ENCODE data around the gene GDPD3. TPM values are rescaled to one million over a fixed set of nuclear protein-coding genes. Genes with fewer than 3 reads are reported as not detected.

The GDPD3 gene
- total RNA-seq, 1 experiment from 2014 or later = 3.8 TPM

DNA sequence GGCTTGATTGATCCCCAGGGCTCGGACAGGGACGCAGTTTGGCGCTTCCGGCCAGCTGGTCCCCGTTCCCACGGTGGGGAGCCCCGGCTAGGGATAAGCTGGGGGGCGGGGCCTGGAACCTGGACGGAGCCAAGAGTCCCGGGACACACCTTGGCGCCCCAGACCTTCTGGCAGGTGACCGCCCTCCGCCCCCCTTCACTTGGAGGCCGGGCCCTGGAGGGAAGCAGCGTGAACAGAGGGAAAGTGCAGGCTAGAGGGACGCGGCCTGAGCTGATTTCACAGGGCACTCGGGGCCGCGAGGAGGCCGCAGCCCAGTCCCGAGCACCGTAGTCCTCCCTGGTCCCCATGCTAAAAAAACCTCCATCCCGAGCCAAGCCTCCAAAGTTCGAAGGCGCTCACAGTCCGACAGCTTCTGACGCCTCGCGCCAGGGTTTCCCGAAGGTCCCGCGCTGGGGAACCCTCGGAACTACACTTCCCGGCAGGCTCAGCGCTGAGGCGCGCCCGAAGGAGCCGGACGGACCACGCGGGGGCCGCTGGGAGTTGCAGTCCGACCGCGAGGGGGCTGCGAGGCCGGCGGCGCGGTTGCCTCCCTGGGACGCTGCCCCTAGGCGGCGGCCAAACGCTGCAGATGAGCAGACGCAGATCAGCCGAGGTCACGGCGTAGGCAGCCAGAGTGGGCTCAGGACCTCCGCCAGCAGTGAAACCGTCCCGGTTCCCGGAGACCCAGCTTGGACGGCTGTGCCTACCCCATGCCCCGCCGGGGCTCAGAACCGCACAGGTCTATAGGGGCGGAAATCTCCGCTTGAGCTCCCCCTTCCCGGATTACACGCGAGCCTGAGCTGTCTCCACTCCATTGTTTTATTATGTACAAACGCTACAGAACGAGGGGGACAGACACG is 21.6 kb downstream of the GDPD3 start, which contains the start of gene TBX6:
Gene TBX6, minus strand, starts transcription at position 451 of the 899 bp plus-strand sequence. CDS start 731 bp downstream, outside the sequence.
- no peaks in the 10 kb centered on the region for H3K79me2 ChIP-seq (ENCODE audit: insufficient read depth, low read length)
- peak within 1 kb of the TSS; percentile 77 to 90 for H3K4me3 Mint-ChIP-seq
- H2BK5ac ChIP-seq (ENCODE audit: insufficient read length, low read length) = peak within 1 kb of the TSS; percentile 18
- no CpG with 5 or more reads among the region's 76 CpGs for WGBS (ENCODE audit: extremely low coverage, insufficient read length, low lambda C conversion rate)
- H3K4me2 ChIP-seq (ENCODE audit: insufficient read depth, insufficient read length, low read length) = peak within 1 kb of the TSS; percentile 78
- H3K4ac ChIP-seq (ENCODE audit: low read depth, low read length) = no peak within 1 kb of the TSS
- H3K36me3 Mint-ChIP-seq (ENCODE audit: insufficient read depth in 1 of 3, low read depth in 3 of 3) = peaks cover 12 to 25% (median 21%) of the 10 kb centered on the region in 3 experiments
- no peak within 1 kb of the TSS for H3K18ac ChIP-seq (ENCODE audit: insufficient read length, low read depth, low read length)
- TF ChIP-seq, protein P1, sequence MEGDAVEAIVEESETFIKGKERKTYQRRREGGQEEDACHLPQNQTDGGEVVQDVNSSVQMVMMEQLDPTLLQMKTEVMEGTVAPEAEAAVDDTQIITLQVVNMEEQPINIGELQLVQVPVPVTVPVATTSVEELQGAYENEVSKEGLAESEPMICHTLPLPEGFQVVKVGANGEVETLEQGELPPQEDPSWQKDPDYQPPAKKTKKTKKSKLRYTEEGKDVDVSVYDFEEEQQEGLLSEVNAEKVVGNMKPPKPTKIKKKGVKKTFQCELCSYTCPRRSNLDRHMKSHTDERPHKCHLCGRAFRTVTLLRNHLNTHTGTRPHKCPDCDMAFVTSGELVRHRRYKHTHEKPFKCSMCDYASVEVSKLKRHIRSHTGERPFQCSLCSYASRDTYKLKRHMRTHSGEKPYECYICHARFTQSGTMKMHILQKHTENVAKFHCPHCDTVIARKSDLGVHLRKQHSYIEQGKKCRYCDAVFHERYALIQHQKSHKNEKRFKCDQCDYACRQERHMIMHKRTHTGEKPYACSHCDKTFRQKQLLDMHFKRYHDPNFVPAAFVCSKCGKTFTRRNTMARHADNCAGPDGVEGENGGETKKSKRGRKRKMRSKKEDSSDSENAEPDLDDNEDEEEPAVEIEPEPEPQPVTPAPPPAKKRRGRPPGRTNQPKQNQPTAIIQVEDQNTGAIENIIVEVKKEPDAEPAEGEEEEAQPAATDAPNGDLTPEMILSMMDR (conservative IDR thresholded peaks at IDR 0.05) = peak; percentile 54; the same call in 2 of the 3 replicates
- peaks cover 4% of the 10 kb centered on the region in 2 experiments; a peak in 4 of 5 replicates for H3K9me3 Mint-ChIP-seq
- no peak within 1 kb of the TSS for H2AK5ac ChIP-seq (ENCODE audit: insufficient read length, low read length)
- H3K56ac ChIP-seq (ENCODE audit: insufficient read length, low read depth, low read length) = no peak within 1 kb of the TSS
- H2BK120ac ChIP-seq (ENCODE audit: low read depth, low read length, poor library complexity, severe bottlenecking) = no peak within 1 kb of the TSS
- peaks cover 7% of the 10 kb centered on the region for H3K27me3 Mint-ChIP-seq (ENCODE audit: low read depth)
- peaks cover 13% of the 10 kb centered on the region for H3K23me2 ChIP-seq (ENCODE audit: insufficient read length, low read depth, low read length, poor library complexity, severe bottlenecking)
- no peak within 1 kb of the TSS for H3T11ph ChIP-seq (ENCODE audit: low read length)
- H2BK20ac ChIP-seq (ENCODE audit: low read depth, low read length, poor library complexity, severe bottlenecking) = no peak within 1 kb of the TSS
- H3K79me1 ChIP-seq (ENCODE audit: insufficient read depth, low read depth, low read length, poor library complexity, severe bottlenecking) = no peaks in the 10 kb centered on the region
- no peak within 1 kb of the TSS for H3K23ac ChIP-seq (ENCODE audit: insufficient read length, low read depth, low read length)
- peak within 1 kb of the TSS; percentile 36; the same call in 1 of the 2 replicates for H3K14ac ChIP-seq (ENCODE audit: insufficient read depth, low read length)
- H4K20me1 ChIP-seq (ENCODE audit: control insufficient read depth, insufficient read depth, insufficient read length) = no peaks in the 10 kb centered on the region
- H3K27ac ChIP-seq (ENCODE audit: insufficient read length, low read depth, low read length) = no peak within 1 kb of the TSS
- peak within 1 kb of the TSS; percentile 52 to 97 (median 92) for H3K27ac Mint-ChIP-seq
- no peak within 1 kb of the TSS for H4K5ac ChIP-seq (ENCODE audit: insufficient read length, low read depth, low read length)
- H4K91ac ChIP-seq (ENCODE audit: insufficient read length, low read depth, low read length) = no peak within 1 kb of the TSS
- H3K9me3 ChIP-seq (ENCODE audit: control insufficient read depth, low read depth, low read length) = no peaks in the 10 kb centered on the region
- H3K27me3 ChIP-seq (ENCODE audit: insufficient read depth, low read length) = no peaks in the 10 kb centered on the region
- H2AFZ ChIP-seq (ENCODE audit: low read length) = no peak within 1 kb of the TSS
- H2BK12ac ChIP-seq (ENCODE audit: insufficient read length, low read depth, low read length) = no peak within 1 kb of the TSS
- no peaks in the 10 kb centered on the region for H3K4me1 ChIP-seq (ENCODE audit: insufficient read depth, low read length)
- no peak within 1 kb of the TSS for H2BK15ac ChIP-seq (ENCODE audit: low read depth, low read length)
- peak within 1 kb of the TSS; percentile 67 for H3K9ac ChIP-seq (ENCODE audit: extremely low read depth, insufficient read length, low read length)
- H4K8ac ChIP-seq (replicated peaks; ENCODE audit: insufficient read length, low read depth, low read length) = no peak within 1 kb of the TSS
- peak; percentile 94 for DNase-seq
- H3K4me1 Mint-ChIP-seq = peaks cover 19 to 26% of the 10 kb centered on the region in 2 experiments

Data from H9 (cell line).